ENCODE measurements around the gene CHD6.

- no peak for TF ChIP-seq CTCF (IDR thresholded peaks at IDR 0.05; ENCODE audit: low read length)
- TF ChIP-seq EZH2 (IDR thresholded peaks at IDR 0.05; ENCODE audit: borderline replicate concordance, low read length): no peak
These were observed 93.1 kb downstream of the CHD6 start for GRCh38 chr20:41524980-41525613.

Data from OCI-LY1 (cell line).